NK-92 treated with Interleukin-12 subunit alpha and Interleukin-12 subunit beta, amount 100 ng/mL, for 24 hours (cell line): ENCODE data around the gene EXOC2.

ENCODE experiments used
- DNase-seq: peaks from one replicate; lab custom pipeline; 2025; lab: John Stamatoyannopoulos, UW

The EXOC2 gene

GRCh38 chr6:443621-444159, 249.2 kb downstream of the EXOC2 start:
- no peak for DNase-seq

DNA sequence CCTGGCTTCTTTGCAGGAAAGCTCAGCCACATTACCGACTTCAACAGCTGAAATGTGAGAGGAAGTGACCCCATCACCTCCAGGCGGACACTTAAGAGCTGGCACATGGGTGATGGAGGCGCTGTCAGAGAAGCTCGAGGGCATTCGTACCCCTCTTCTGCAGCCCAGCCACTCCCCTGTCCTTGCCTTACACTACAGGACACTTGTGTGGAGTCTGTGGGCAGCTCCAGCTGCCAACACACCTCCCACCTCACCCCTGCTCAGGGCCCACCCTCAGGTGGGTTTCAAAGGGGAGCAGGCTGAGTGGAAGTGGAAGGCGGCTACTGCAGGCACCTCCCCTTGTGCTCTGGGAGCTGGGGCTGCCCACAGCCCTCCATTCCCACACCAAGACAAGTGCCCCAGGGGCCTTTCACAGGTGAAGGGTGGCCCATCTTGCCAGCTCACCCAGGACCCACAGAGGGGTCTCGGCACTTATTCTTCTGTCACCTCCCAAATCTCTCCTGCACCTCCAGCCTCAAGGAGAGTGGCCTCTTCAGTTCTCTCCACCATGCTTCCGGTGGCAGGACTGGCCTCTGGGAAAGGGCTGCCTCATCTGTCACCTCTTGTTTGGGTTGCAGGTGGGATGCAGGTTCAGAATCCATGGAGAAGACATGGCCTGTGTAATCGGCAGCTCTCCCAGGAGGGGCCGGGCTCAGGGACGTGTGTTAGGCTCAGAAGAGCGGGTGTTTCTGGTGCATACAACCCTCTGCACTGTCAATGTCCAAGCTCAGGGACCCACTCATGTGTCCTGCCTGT, 251.6 kb downstream of the EXOC2 start:
- DNase-seq: no peak

GRCh38 chr6:439641-440167, 253.2 kb downstream of the EXOC2 start:
- no peak for DNase-seq

DNA sequence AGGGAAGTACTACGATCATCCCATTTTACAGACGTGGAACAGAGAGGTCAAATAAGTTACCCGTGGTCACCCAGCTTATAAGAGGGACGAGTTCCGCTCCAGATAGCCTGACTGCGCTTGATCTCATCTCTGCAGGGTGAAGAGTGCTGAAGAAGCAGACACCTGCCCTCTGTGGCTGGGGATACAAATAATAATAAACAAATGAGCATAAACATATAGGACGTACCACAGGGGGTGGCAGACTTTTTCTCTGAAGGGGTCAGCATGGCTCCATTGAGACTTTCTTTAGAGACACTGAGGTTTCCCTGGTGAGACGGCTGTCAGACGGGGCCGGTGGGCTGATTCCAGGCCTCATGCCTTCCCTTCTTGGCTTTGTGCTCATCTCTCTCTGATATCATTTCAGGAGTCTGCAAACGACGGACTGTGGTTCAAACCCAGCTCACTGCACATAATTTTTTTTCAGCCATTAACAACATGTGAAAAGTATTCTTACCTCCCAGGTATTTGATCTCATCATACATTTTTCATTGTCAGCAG, 254.2 kb downstream of the EXOC2 start:
- no peak for DNase-seq

DNA sequence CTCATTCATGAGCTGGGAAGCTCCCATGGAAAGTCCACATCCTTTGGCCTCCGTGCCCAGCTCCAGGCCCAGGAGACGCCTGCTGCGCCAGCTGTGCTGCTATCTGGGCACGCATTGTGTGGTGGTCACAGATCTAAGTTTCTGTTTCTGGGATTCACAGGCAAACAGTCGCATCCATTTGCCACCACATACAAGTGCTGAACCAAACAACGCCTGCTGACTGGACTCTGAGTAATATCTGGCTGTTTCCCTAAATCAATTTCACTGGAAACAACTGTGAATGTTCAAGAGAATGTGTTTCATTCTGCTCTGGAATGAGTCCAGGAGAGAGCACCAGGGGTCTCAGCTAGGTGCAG, 255.9 kb downstream of the EXOC2 start:
- no peak for DNase-seq

- DNase-seq: no peak
These were observed 256.5 kb downstream of the EXOC2 start for GRCh38 chr6:436308-437036.

- no peak for DNase-seq
These were observed 257.3 kb downstream of the EXOC2 start for GRCh38 chr6:435441-436307.
